ENCODE data around the gene CRHR1. TPM values are rescaled to one million over a fixed set of nuclear protein-coding genes. Genes with fewer than 3 reads are reported as not detected.
A peak's percentile ranks its signal among the peaks of the same experiment; 100 is the strongest.

Gene CRHR1
- total RNA-seq, 1 experiment from 2014 or later, result 1.6 TPM

DNA sequence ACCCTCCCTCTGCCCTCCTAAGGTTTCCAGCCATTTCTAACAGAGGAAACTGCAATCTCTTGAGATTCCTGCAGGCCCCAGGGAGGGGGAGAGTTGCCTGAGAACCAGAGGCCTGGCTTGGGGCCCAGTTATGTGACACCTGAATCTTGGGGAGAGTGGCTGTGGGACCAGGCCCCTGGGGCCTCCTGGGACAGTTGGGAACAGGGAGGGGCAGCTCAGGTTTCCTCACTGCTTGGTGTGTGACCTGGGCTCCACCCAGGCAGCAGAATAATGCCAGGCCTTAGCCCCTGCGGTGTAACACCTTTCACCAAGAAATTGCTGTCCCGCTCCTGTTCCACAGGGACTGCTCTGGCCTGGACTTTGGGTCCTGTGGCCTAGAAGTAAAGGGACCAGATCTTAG is 44.3 kb upstream of the CRHR1 start (continued):
- TF ChIP-seq, protein P1, sequence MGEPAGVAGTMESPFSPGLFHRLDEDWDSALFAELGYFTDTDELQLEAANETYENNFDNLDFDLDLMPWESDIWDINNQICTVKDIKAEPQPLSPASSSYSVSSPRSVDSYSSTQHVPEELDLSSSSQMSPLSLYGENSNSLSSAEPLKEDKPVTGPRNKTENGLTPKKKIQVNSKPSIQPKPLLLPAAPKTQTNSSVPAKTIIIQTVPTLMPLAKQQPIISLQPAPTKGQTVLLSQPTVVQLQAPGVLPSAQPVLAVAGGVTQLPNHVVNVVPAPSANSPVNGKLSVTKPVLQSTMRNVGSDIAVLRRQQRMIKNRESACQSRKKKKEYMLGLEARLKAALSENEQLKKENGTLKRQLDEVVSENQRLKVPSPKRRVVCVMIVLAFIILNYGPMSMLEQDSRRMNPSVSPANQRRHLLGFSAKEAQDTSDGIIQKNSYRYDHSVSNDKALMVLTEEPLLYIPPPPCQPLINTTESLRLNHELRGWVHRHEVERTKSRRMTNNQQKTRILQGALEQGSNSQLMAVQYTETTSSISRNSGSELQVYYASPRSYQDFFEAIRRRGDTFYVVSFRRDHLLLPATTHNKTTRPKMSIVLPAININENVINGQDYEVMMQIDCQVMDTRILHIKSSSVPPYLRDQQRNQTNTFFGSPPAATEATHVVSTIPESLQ (CRISPR knock-in tag; IDR thresholded peaks at IDR 0.05), result no peak
- TF ChIP-seq IRF2 (CRISPR knock-in tag; IDR thresholded peaks at IDR 0.05; ENCODE audit: borderline replicate concordance, low read depth) (no peak), GABPB1 (CRISPR knock-in tag; IDR thresholded peaks at IDR 0.05) (no peak)

DNA sequence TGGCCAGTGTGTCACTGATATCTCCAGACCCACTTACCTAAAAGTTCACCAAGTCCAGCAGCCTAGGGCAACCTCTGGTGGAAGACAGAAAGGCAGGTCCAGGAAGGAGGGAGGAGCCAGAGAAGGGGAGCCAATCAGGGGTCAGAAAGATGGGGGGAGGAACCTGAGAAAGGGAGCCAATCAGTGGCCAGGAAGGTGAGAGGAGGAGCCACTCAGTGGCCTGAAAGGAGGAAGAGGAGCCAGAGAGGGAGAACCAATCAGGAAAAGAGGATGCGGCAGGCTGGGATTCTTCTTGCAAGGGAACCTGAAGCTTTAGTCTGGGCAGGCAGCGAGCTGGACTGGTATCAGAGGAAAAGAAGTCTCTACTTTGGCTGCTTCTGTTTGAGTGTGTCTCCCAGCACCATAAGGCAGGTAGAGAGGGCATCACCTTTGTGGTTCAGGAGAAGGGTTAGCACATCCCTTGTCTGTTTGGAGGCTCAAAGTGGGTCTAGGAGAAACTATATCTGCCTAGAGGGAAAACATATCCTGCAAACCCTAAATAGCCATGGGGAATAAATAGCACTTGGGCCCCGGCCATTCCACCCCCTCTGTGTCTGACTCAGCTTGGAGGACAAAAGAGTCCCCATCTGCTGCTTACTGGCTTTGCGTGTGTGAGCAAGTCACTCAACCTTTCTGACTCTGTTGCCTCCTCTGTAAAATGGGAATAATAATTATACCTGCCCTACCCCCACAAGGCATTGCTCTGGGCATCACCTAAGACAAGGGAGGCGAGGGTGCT is 43.4 kb upstream of the CRHR1 start:
- no peaks in the 10 kb centered on the region for H3K36me3 Mint-ChIP-seq
- CTCF ChIA-PET, result interaction anchor here (0.7 to 1.1 kb wide), 6 partner anchors 19 to 111 kb away, joined by 3 to 5 read pairs (median 3); partner anchors contain the start of gene CRHR1
- POLR2A ChIA-PET, result no interaction called here
- TF ChIP-seq NFYB (CRISPR knock-in tag; conservative IDR thresholded peaks at IDR 0.05; ENCODE audit: low read depth) (peak; percentile 63), ZNF671 (CRISPR knock-in tag; IDR thresholded peaks at IDR 0.05) (no peak), ZNF138 (CRISPR knock-in tag; conservative IDR thresholded peaks at IDR 0.05) (no peak), SP1 (CRISPR knock-in tag; conservative IDR thresholded peaks at IDR 0.05) (peak; percentile 41; the same call in 1 of the 2 replicates)
- TF ChIP-seq, protein P2, sequence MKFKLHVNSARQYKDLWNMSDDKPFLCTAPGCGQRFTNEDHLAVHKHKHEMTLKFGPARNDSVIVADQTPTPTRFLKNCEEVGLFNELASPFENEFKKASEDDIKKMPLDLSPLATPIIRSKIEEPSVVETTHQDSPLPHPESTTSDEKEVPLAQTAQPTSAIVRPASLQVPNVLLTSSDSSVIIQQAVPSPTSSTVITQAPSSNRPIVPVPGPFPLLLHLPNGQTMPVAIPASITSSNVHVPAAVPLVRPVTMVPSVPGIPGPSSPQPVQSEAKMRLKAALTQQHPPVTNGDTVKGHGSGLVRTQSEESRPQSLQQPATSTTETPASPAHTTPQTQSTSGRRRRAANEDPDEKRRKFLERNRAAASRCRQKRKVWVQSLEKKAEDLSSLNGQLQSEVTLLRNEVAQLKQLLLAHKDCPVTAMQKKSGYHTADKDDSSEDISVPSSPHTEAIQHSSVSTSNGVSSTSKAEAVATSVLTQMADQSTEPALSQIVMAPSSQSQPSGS (CRISPR knock-in tag; IDR thresholded peaks at IDR 0.05; ENCODE audit: borderline replicate concordance, low read depth), result no peak
- peaks cover 63% of the 10 kb centered on the region for H3K27me3 Mint-ChIP-seq (ENCODE audit: low read depth)
- ATAC-seq (peak; percentile 100), DNase-seq (ENCODE audit: low spot score) (peak; percentile 84)
- peak overlapping the region; percentile 55 for H3K4me3 Mint-ChIP-seq
- H3K4me1 Mint-ChIP-seq, result peaks cover 5% of the 10 kb centered on the region; the same call in 1 of the 2 replicates
- H3K27ac Mint-ChIP-seq, result no peak overlapping the region
- no peaks in the 10 kb centered on the region for H3K9me3 Mint-ChIP-seq

DNA sequence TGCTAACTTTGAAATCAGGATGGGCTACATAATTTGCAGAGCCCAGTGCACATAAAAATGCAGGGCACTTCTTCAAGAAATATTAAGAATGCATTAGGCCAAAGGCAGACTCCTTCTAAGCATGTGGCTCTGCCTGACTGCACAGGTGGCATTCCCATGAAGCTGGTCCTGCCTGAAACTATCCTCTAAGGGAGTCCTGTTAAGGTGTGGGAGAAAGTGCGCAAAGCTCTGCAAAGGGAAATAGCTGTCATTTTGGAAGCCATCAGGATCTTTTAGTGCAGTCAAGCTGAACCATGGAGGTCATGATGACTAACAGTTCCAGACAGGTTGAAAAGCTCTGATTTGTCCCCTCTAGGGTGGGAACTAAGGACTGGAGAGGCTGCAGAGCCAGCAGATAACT is 41.9 kb upstream of the CRHR1 start:
- H3K36me3 Mint-ChIP-seq, result no peaks in the 10 kb centered on the region
- no peak overlapping the region for H3K4me3 Mint-ChIP-seq
- POLR2A ChIA-PET, result no interaction called here
- peaks cover 72% of the 10 kb centered on the region for H3K27me3 Mint-ChIP-seq (ENCODE audit: low read depth)
- H3K27ac Mint-ChIP-seq, result no peak overlapping the region
- no peak for ATAC-seq
- no peaks in the 10 kb centered on the region for H3K9me3 Mint-ChIP-seq
- TF ChIP-seq, protein P3, sequence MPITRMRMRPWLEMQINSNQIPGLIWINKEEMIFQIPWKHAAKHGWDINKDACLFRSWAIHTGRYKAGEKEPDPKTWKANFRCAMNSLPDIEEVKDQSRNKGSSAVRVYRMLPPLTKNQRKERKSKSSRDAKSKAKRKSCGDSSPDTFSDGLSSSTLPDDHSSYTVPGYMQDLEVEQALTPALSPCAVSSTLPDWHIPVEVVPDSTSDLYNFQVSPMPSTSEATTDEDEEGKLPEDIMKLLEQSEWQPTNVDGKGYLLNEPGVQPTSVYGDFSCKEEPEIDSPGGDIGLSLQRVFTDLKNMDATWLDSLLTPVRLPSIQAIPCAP (CRISPR knock-in tag; IDR thresholded peaks at IDR 0.05), result no peak
- TF ChIP-seq TEAD4 (CRISPR knock-in tag; IDR thresholded peaks at IDR 0.05), result no peak
- no peak for TF ChIP-seq ATF1 (CRISPR knock-in tag; IDR thresholded peaks at IDR 0.05)
- TF ChIP-seq, protein P4, sequence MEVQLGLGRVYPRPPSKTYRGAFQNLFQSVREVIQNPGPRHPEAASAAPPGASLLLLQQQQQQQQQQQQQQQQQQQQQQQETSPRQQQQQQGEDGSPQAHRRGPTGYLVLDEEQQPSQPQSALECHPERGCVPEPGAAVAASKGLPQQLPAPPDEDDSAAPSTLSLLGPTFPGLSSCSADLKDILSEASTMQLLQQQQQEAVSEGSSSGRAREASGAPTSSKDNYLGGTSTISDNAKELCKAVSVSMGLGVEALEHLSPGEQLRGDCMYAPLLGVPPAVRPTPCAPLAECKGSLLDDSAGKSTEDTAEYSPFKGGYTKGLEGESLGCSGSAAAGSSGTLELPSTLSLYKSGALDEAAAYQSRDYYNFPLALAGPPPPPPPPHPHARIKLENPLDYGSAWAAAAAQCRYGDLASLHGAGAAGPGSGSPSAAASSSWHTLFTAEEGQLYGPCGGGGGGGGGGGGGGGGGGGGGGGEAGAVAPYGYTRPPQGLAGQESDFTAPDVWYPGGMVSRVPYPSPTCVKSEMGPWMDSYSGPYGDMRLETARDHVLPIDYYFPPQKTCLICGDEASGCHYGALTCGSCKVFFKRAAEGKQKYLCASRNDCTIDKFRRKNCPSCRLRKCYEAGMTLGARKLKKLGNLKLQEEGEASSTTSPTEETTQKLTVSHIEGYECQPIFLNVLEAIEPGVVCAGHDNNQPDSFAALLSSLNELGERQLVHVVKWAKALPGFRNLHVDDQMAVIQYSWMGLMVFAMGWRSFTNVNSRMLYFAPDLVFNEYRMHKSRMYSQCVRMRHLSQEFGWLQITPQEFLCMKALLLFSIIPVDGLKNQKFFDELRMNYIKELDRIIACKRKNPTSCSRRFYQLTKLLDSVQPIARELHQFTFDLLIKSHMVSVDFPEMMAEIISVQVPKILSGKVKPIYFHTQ (CRISPR knock-in tag; IDR thresholded peaks at IDR 0.05), result no peak
- TF ChIP-seq PRRX2 (CRISPR knock-in tag; IDR thresholded peaks at IDR 0.05), result no peak
- TF ChIP-seq TCF7 (CRISPR knock-in tag; IDR thresholded peaks at IDR 0.05; ENCODE audit: low read depth), result no peak
- TF ChIP-seq TP53 (CRISPR knock-in tag; IDR thresholded peaks at IDR 0.05), result no peak
- H3K4me1 Mint-ChIP-seq, result peaks cover 11% of the 10 kb centered on the region
- no peak for DNase-seq (ENCODE audit: low spot score)
- CTCF ChIA-PET, result interaction anchor here (0.6 to 1.5 kb wide), 4 partner anchors 20 to 102 kb away, joined by 3 to 5 read pairs (median 4); partner anchors contain the start of gene CRHR1
